Activated effector memory CD4-positive, alpha-beta T cell treated with anti-CD3 and anti-CD28 coated beads, Interleukin-2, amount 50 U/mL, for 16 hours (primary cell): ENCODE results near the gene MYL3.

Experiments used
- DNase-seq: peaks from one replicate; pipeline ENCODE4 v3.0.0-alpha.2; 2020

MYL3 gene

GRCh38 chr3:46864061-46864881, 1.0 kb upstream of the MYL3 start:
- no peak for DNase-seq

- peak; percentile 53 for DNase-seq
Observed at GRCh38 chr3:46862369-46863025, 747 bp downstream of the MYL3 start.

DNA sequence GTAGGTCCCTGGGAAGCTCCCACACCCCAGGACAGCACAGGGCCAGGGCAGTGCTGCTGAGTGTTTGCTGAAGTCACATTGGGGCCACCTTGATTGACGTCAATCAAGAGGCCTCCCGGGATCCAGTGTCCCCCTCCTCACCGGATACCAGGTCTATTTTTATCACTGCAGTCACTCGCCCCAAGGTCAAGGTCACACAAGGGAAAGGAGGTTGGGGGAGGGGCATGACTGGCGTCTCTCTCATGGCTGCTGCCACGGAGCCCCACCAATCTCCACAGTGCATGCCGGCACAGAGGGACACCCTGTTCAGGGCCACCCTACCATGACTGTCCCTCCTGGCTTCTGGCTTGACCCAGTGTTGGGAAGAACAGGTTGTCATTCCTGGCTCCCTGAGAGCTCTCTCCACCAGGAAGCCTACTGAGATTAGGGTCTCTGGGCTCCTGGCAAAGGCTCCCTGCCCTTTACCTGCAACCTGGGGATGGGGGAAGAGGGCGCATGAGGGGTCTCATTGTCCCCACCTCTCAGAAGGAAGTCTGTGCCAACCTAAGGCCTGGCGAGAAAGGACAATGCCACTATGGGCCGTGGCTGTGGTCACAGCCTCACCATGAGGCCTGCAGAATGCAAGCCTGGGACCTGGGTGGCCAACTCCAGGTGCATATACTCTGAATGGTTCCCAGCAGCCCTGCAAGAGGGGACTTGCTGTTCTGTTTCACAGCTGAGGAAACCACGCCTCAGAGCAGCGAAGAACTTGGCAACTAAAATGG, 1.5 kb downstream of the MYL3 start:
- peak; percentile 56 for DNase-seq

GRCh38 chr3:46860810-46861604, 2.2 kb downstream of the MYL3 start:
- DNase-seq = peak; percentile 56

GRCh38 chr3:46860017-46860809, 3.0 kb downstream of the MYL3 start:
- DNase-seq = peak; percentile 71

DNA sequence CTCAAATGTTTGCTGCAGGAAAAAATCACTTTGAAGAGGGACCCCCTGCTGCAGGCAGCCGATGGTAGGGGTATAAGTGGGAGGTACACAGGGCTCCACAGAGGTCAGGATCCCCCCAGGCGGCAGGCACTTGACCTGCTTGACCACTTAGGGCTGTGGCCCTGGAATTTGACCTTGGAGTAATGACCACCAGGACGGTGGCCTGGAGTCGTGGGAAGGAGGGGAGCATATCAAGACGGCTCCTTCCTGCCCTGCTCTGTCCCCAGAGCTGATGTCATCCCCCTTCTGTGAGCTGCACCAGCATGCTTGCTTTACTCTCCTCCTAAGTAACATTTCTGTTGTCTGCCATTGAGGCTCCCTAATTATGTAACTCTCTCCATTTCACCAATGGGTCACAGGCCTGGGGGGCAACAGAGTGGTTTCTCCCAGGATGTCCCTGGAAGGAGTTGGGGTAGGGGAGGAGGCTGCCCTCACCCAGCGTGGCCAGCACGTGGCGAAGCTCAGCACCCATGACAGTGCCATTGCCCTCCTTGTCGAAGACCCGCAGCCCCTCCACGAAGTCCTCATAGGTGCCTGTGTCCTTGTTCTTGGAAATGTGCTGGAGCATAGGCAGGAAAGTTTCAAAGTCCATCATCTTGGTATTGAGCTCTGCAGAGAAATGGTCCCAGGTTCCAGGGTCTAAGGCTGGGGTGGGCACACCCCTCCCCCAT, 4.1 kb downstream of the MYL3 start:
- DNase-seq = peak; percentile 50

GRCh38 chr3:46858456-46858855, 4.8 kb downstream of the MYL3 start:
- DNase-seq = peak; percentile 49

GRCh38 chr3:46857485-46858341, 5.5 kb downstream of the MYL3 start:
- DNase-seq = peak; percentile 50

DNA sequence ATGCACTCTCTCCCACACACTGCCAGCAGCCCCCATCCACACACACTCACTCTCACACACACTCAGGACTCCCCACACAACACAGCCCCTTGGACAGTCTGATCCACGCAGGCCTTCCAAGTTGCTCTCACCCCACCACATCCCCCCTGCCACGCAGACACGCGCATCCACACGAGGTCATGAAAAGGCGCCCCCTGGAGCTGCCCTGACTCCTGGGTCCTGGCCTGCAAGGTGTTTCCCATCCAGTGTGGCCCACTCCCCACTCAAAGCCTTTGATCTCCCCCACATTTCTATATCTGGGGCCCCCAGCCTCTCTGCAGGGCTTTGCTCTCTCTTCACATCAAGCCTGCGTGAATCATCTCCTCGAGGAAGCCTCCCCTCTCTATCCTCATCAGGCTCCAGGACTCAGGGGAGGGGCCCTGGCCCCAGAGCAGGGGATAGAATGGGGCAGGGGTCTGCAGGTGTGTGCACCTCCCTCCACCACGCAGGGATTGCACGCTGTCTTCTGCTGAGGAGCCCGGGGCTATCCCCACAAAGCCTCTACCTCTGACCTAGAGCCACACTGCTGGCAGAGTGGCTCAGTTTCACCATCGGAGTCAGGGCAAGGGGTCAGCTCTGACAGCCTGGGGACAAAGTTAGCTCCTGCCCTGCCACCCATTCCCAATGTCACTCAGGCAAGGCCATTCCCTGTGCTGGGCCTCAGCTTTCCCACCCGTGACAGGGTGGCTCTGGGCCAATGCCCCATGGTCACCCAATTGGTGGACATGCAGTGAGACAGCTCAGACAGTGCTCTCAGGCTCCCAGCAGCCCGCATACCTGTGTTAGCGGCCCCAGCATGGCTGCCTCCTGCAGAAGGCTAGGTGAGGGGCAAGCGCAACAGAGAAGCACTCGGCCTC, 6.4 kb downstream of the MYL3 start:
- peak; percentile 51 for DNase-seq

DNA sequence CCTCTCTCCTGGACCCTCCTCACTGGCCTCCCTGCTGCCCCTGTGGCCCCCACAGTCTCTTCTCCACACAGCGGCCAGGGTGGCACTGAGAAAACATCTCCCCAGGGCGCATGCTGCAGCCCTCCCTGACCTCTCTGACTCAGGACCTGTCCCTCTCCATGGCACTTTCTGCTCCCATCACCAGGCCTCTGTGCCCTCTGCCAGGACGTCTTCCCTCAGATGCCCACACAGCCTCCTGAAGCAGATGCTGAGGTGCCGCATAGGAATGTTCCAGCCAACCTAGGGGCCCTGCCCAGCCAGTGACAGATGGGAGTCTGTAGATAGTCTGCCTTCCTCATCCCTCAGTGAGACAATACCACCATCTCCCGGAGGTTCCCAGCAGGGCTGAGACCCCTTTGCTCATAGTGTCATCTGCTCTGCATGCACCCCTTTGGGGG, 8.7 kb downstream of the MYL3 start:
- peak; percentile 56 for DNase-seq

DNA sequence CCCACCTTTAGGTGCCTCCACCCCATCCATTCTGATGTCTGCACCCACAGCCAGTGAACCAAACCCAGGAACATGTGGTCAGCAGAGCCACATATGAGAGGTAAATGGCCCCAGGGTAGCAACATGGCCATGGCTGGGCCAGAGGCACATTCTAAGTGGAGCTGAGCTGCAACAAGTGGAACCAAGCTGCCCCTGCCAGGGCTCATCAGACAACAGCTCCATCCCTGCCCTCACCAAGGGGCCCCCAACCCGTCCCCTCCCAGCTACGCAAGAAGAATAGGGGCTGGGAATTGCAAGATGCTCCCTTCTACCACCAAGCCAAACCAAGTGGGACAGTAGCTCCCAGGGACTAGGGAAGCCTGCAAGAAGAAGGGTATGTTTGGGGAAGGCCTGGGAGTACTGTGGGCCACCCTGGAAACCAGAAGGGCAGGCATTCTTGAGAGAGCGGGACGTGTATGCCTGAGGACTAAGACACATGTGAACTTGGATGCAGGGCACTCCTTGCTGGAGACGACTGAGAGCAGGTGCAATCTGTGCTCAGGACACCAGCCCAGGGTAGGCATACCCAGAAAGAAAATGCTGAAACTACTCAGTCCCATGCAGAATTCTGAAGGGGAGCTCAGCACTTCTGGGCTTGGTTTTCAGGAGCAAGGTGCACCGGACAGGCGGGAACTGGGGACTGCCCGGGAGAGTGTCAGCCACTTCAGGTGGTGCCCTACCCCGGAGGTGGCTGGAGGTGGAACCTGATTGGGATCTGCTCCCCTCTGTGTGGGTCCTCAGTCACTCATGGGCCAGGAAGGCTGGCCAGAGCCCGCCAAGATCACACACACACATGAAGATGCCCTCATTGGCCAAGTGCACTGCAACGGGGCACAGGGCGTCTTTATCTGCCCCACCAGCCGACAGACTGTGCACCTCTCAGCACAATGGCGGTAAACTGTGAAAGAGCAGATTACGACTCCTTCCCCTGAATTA, 9.5 kb downstream of the MYL3 start:
- peak; percentile 49 for DNase-seq

DNA sequence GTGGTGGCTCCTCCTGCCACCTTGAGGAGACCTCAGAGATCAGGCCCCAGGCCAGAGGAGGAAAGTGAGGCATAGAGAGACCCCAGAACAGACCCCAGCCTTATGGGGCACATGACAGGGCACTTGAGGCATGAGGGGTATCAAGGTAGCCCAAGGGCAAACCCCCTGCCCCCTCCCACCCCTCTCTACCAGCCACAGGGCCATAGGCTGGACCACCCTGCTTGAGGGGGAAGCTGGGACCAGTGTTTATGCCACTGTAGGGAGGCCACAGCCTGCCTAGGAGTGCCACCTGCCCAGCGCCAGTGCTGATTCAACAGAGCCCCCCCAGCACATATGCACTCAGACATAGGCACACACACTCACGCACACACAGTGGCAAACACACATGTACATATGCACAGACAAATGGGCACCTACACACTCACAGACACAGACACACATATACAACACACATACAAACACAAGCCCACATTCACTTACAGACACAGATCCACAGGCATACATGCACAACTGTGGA, 10.3 kb downstream of the MYL3 start:
- DNase-seq = peak; percentile 45

DNA sequence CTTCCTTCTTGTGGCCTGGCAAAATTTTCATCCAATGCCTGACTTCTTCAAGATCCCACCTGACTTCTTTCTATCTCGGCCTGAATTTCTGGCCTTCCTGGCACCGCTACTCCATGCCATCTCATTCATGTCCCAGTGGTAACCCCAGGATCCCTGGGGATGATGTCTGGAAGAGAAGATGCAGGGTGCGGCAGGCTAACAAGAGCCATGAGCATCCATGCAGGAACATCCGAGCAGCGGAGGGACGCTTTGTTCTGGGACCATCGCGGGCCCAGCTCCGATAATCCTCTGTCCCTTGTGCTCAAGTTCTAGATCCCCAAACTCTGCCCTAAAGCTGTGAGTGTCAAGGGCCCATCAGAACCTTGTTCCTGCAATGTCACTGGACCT, 10.9 kb downstream of the MYL3 start:
- no peak for DNase-seq

DNA sequence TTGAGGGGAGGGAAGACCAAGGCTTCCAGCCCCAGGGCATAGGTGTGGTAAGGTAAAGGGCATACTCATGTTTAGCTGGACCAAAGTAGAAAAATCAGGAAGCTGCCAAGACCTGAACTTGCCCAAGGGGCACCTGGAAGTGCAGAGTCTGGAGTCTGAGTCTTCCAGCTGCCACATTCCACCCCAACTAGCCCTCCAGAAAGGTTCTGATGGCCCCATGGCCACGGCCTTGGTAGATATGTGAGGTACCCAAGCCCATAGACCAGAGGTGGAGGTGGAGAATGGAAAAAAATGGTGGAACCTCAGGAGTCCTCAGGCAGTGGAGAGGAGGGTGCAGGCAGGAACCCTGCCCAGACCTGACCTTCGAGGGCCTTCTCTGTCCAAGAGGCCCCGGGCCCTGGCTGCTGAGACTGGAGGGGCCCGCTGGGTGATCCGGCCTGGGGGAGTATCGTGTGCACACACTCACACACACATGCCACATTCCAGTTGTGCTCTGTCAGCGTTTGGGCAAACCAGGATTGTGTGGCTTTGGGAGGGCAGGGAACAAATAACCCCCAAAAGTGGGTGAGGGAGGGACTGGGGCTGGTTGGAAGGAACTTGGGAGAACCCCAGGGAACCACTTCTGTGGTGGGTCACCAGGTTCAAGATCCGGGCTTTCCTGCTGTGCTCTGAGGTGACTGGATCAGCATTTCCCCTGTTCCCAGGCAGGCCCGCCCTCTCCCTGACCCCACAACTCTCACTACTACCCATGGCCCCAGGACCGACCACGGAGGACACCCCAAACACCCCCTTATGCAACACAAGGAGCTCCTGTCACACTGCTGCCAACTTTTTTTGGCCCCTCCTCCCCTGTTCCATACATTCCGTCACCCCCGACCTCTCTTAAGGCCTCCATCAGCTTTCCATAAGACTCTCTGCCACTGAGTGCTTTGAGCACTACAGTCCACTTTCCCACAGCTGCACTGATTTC, 11.6 kb downstream of the MYL3 start:
- DNase-seq = no peak

- no peak for DNase-seq
Observed at GRCh38 chr3:46850468-46850779, 12.8 kb downstream of the MYL3 start.

DNA sequence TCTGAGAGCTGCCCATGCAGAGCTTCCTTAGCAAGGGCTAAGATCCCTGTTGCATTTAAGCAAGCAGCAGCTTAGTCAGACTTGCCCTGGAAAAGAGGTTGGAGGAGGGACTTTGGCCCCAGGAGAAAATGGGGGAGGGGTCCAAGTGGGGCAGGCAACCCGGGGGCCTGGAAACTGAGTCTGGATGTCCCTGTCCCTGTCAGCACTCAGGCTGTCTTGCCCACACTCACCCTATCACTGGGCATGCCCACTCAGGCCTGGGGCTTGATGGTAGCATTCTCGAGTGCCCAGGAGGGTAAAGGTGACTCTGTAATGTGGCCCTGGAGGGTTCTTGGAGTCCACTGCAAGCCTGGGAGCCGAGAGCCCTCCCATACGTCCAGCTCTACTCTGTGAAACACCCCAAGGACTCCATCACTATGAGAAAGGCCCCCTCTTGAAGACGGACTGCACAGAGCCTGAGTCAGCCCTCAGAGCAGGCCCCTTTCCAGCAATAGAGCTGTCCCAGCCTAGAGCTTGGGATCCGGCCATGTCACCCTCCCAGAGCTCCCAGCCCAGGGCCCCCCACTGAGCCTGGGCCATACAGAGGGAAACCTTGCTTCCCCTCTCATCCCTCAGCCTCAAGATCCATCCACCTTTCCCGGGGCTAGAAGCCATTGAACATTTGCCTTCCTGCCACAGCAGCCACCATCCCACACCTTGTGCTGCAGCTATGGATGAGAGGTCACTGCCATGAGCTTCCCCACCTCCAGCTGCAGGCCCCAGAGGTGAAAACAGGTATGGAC, 13.4 kb downstream of the MYL3 start:
- peak; percentile 49 for DNase-seq
